ENCODE data around the gene TYW3. TPM values are rescaled to one million over a fixed set of nuclear protein-coding genes. Genes with fewer than 3 reads are reported as not detected.

The TYW3 gene
- total and polyA plus RNA-seq, 2 of the 8 experiments (the other 6 are each of a cell fraction or from before 2014, with no cell fraction given): 6.9 to 31.4 TPM

DNA sequence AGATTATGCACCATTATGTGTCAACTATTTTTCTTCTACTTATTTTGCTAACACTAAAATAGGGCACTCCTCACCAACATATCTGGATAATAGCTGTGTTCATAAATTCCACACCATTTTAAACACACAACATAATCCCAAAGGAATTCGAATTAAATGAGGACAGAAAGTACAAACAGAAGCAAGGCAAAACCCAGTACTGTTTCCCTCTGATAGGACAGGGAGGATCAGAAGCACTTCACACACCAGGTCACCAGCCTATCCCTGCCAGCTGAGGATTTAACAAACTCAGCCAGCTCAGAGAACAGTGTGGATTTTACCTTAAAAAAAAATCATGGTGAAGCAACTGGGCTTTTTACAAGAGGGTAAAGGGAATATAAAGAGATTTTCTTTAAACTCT, 20.1 kb upstream of the TYW3 start:
- no peak overlapping the region for H3K4me2 ChIP-seq (ENCODE audit: insufficient read depth in 1 of 2, low read depth in 2 of 2, low read length in 2 of 2)
- H4K8ac ChIP-seq (ENCODE audit: extremely low read depth, insufficient read depth, low read length): no peak overlapping the region
- no peak overlapping the region for H2BK5ac ChIP-seq (ENCODE audit: low read depth, low read length)
- no peak overlapping the region for H2AK5ac ChIP-seq (ENCODE audit: low read depth, low read length)
- no peak overlapping the region for H2AFZ ChIP-seq (ENCODE audit: low read length)
- no peak overlapping the region for H4K91ac ChIP-seq (replicated peaks; ENCODE audit: insufficient read length, low read length)
- CTCF ChIA-PET (ENCODE audit: partially characterized antibody): interaction anchor here (0.8 to 2.1 kb wide), 4 partner anchors 9 to 31 kb away, joined by 3 to 11 read pairs (median 4); partner anchors contain the start of genes CRYZ and TYW3
- POLR2A ChIA-PET (ENCODE audit: partially characterized antibody): interaction anchor here (0.9 kb wide), 1 partner anchor 25 kb away, joined by 3 read pairs; no protein-coding TSS in a partner anchor
- H3K18ac ChIP-seq (ENCODE audit: extremely low read depth, low read length): no peak overlapping the region
- H4K5ac ChIP-seq (ENCODE audit: insufficient read length, low read depth, low read length): no peak overlapping the region
- H3K79me1 ChIP-seq (ENCODE audit: low read depth, low read length): no peaks in the 10 kb centered on the region
- H2BK12ac ChIP-seq (ENCODE audit: low read depth, low read length): no peak overlapping the region
- no peak overlapping the region for H3K9ac ChIP-seq (replicated peaks in 1 of 4; ENCODE audit: extremely low read depth in 1 of 4, low read depth in 3 of 4, low read length in 3 of 4)
- no peak overlapping the region for H3K4me3 ChIP-seq (ENCODE audit: extremely low read depth in 1 of 4, insufficient read depth in 2 of 4, low read depth in 3 of 4, low read length in 4 of 4)
- H3K27me3 ChIP-seq (replicated peaks in 1 of 4; ENCODE audit: control insufficient read depth in 3 of 4, extremely low read depth in 1 of 4, insufficient read depth in 3 of 4, low read length in 3 of 4): no peaks in the 10 kb centered on the region
- H3K79me2 ChIP-seq (ENCODE audit: control insufficient read depth in 1 of 2, insufficient read depth in 2 of 2, low read length in 2 of 2): no peaks in the 10 kb centered on the region
- no peak overlapping the region for H3K14ac ChIP-seq (ENCODE audit: insufficient read length)
- FAIRE-seq: no peak
- no peak overlapping the region for H3K56ac ChIP-seq (replicated peaks; ENCODE audit: insufficient read length, low read depth, low read length)
- no peak overlapping the region for H2BK15ac ChIP-seq (ENCODE audit: low read length)
- no peak overlapping the region for H2BK20ac ChIP-seq (ENCODE audit: low read length)
- no peak overlapping the region for H3K27ac ChIP-seq (ENCODE audit: low read depth, low read length)
- no peak overlapping the region for H3K4ac ChIP-seq (replicated peaks; ENCODE audit: insufficient read length, low read depth, low read length)
- peaks cover 0 to 2% of the 10 kb centered on the region in 2 experiments for H4K20me1 ChIP-seq (replicated peaks in 1 of 2; ENCODE audit: control insufficient read depth in 1 of 2, insufficient read depth in 2 of 2, low read length in 2 of 2)
- no peak for DNase-seq (ENCODE audit: low read depth in 1 of 2, low spot score in 2 of 2)
- 77% methylated on average over 1 of the region's 1 CpG; no CpG with 5 or more reads in 1 of the 2 experiments for WGBS, 2 experiments (ENCODE audit: extremely low coverage in 1 of 2, insufficient coverage in 1 of 2, insufficient read length in 1 of 2, insufficient replicate concordance in 2 of 2, low coverage in 1 of 2, low lambda C conversion rate in 2 of 2, missing lambda C conversion rate in 1 of 2)
- no peaks in the 10 kb centered on the region; a peak in 2 of 8 replicates for H3K36me3 ChIP-seq (ENCODE audit: control insufficient read depth in 2 of 4, insufficient read depth in 4 of 4, low read length in 3 of 4)
- H3K23ac ChIP-seq (ENCODE audit: insufficient read length): no peak overlapping the region
- H3K4me1 ChIP-seq (replicated peaks in 1 of 4; ENCODE audit: control insufficient read depth in 3 of 4, insufficient read depth in 4 of 4, low read length in 3 of 4): no peaks in the 10 kb centered on the region
- H2BK120ac ChIP-seq (replicated peaks; ENCODE audit: low read depth, low read length): no peak overlapping the region
- no peaks in the 10 kb centered on the region for H3K23me2 ChIP-seq (ENCODE audit: low read depth, low read length)
- TF ChIP-seq HDAC6 (IDR thresholded peaks at IDR 0.05; ENCODE audit: low read depth, low read length) (no peak), ASH2L (IDR thresholded peaks at IDR 0.05; ENCODE audit: low read length) (no peak), SP4 (IDR thresholded peaks at IDR 0.05; ENCODE audit: low read length) (no peak), KDM4A (IDR thresholded peaks at IDR 0.05; ENCODE audit: low read depth, low read length, severe bottlenecking) (no peak), GTF2F1 (IDR thresholded peaks at IDR 0.05; ENCODE audit: borderline replicate concordance, low read depth, low read length) (no peak)
- TF ChIP-seq, protein P1, sequence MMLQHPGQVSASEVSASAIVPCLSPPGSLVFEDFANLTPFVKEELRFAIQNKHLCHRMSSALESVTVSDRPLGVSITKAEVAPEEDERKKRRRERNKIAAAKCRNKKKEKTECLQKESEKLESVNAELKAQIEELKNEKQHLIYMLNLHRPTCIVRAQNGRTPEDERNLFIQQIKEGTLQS (IDR thresholded peaks at IDR 0.05; ENCODE audit: insufficient read depth, low read depth, low read length): no peak
- no peaks in the 10 kb centered on the region for H3K9me3 ChIP-seq (ENCODE audit: insufficient read depth in 2 of 2, low read depth in 1 of 2, low read length in 1 of 2)
